ENCODE results near the gene VEZT. TPM values are rescaled to one million over a fixed set of nuclear protein-coding genes. Genes with fewer than 3 reads are reported as not detected.
"Not testable (repeated sequence)": the region's sequence is repeated elsewhere in the genome, so short reads cannot be mapped to it uniquely, and the experiment has no call there.

The VEZT gene
- total RNA-seq, 4 donors from 2014 or later, result 27.7 to 82.0 (median 45.3) TPM

DNA sequence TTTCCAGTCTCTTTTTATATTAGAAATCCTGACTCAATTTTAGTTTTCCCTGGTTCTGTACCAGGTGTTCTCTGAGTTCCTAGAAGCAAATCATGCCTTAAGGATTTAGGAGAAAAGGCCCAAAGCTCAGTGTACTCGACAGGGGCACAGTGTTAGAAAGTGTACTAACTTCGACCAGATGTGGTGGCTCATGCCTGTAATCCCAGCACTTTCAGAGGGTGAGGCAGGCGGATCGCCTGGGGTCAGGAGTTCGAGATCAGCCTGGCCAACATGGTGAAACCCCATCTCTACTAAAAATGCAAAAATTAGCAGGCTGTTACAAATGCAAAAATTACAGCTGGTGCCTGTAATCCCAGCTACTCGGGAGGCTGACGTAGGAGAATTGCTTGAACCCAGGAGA, 12.0 kb downstream of the VEZT start:
- Histone ChIP-seq H3K4me1 (peaks cover 3 to 52% (median 3%) of the 10 kb centered on the region in 3 donors), H3K4me3 (no peak overlapping the region), H3K27ac (peak overlapping the region in 1 of 4 donors; percentile 13), H3K9me3 (no peaks in the 10 kb centered on the region), H3K36me3 (peaks cover 0 to 14% (median 0%) of the 10 kb centered on the region in 3 donors), H3K27me3 (no peaks in the 10 kb centered on the region)
- intact Hi-C loops (cut with DNase I), result no loop called here
- TF ChIP-seq POLR2A (IDR thresholded peaks at IDR 0.05), result no peak
- TF ChIP-seq, protein P1, sequence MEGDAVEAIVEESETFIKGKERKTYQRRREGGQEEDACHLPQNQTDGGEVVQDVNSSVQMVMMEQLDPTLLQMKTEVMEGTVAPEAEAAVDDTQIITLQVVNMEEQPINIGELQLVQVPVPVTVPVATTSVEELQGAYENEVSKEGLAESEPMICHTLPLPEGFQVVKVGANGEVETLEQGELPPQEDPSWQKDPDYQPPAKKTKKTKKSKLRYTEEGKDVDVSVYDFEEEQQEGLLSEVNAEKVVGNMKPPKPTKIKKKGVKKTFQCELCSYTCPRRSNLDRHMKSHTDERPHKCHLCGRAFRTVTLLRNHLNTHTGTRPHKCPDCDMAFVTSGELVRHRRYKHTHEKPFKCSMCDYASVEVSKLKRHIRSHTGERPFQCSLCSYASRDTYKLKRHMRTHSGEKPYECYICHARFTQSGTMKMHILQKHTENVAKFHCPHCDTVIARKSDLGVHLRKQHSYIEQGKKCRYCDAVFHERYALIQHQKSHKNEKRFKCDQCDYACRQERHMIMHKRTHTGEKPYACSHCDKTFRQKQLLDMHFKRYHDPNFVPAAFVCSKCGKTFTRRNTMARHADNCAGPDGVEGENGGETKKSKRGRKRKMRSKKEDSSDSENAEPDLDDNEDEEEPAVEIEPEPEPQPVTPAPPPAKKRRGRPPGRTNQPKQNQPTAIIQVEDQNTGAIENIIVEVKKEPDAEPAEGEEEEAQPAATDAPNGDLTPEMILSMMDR (IDR thresholded peaks at IDR 0.05), result no peak
- 86 to 88% methylated on average over 6 to 7 of the region's 7 CpGs for WGBS, 2 donors
- no peak for DNase-seq

GRCh38 chr12:95230313-95230712, 12.7 kb downstream of the VEZT start:
- Histone ChIP-seq H3K27me3 (no peaks in the 10 kb centered on the region), H3K4me1 (peaks cover 0 to 47% (median 3%) of the 10 kb centered on the region in 3 donors), H3K27ac (no peak overlapping the region), H3K9me3 (no peaks in the 10 kb centered on the region), H3K4me3 (no peak overlapping the region), H3K36me3 (peaks cover 0 to 11% (median 0%) of the 10 kb centered on the region in 3 donors)
- DNase-seq, result no peak
- TF ChIP-seq, protein P1 (IDR thresholded peaks at IDR 0.05), result no peak
- no peak for TF ChIP-seq POLR2A (IDR thresholded peaks at IDR 0.05)
- intact Hi-C loops (cut with DNase I), result no loop called here

GRCh38 chr12:95231190-95231589, 13.6 kb downstream of the VEZT start:
- TF ChIP-seq, protein P1 (IDR thresholded peaks at IDR 0.05), result no peak
- TF ChIP-seq POLR2A (IDR thresholded peaks at IDR 0.05), result no peak
- H3K27ac ChIP-seq, result no peak overlapping the region
- intact Hi-C loops (cut with DNase I), result no loop called here
- H3K4me1 ChIP-seq, result peaks cover 0 to 47% (median 3%) of the 10 kb centered on the region in 3 donors
- no peak overlapping the region for H3K4me3 ChIP-seq
- no peaks in the 10 kb centered on the region for H3K9me3 ChIP-seq
- no peak for DNase-seq
- 45 to 46% methylated on average over 2 of the region's 2 CpGs for WGBS, 2 donors
- peaks cover 0 to 14% (median 0%) of the 10 kb centered on the region in 3 donors for H3K36me3 ChIP-seq
- H3K27me3 ChIP-seq, result no peaks in the 10 kb centered on the region

GRCh38 chr12:95234187-95234586, 16.6 kb downstream of the VEZT start:
- DNase-seq; H3K9me3 ChIP-seq; intact Hi-C loops (cut with DNase I); H3K4me3 ChIP-seq; H3K27me3 ChIP-seq; H3K27ac ChIP-seq: not testable (repeated sequence)
- H3K4me1 ChIP-seq, result peaks cover 0 to 29% (median 10%) of the 10 kb centered on the region in 3 donors
- 94 to 97% methylated on average over 4 to 14 of the region's 14 CpGs for WGBS, 2 donors
- peaks cover 0 to 14% (median 0%) of the 10 kb centered on the region in 3 donors for H3K36me3 ChIP-seq

DNA sequence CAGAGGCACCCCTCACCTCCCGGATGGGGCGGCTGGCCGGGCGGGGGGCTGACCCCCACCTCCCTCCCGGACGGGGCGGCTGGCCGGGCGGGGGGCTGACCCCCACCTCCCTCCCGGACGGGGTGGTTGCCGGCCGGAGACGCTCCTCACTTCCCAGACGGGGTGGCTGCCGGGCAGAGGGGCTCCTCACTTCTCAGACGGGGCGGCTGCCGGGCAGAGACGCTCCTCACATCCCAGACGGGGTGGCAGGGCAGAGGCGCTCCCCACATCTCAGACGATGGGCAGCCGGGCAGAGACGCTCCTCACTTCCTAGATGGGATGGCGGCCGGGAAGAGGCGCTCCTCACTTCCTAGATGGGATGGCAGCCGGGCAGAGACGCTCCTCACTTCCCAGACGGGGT, 18.0 kb downstream of the VEZT start:
- intact Hi-C loops (cut with DNase I); H3K9me3 ChIP-seq; DNase-seq; H3K4me3 ChIP-seq; H3K27ac ChIP-seq; H3K27me3 ChIP-seq: not testable (repeated sequence)
- H3K36me3 ChIP-seq, result peaks cover 0 to 14% (median 0%) of the 10 kb centered on the region in 3 donors
- H3K4me1 ChIP-seq, result peaks cover 0 to 19% (median 10%) of the 10 kb centered on the region in 3 donors
- no CpG with 5 or more reads among the region's 31 CpGs for WGBS, 2 donors

GRCh38 chr12:95237315-95237714, 19.7 kb downstream of the VEZT start:
- WGBS, 2 donors, result 63 to 68% methylated on average over 1 of the region's 1 CpG
- H3K9me3 ChIP-seq, result no peaks in the 10 kb centered on the region

More at GRCh38 chr12:95237315-95237714, 19.7 kb downstream of the VEZT start:
- H3K4me1 ChIP-seq, result peaks cover 0 to 19% (median 10%) of the 10 kb centered on the region in 3 donors
- H3K27ac ChIP-seq, result no peak overlapping the region
- H3K4me3 ChIP-seq, result no peak overlapping the region
- peaks cover 0 to 17% (median 0%) of the 10 kb centered on the region in 3 donors for H3K36me3 ChIP-seq
- TF ChIP-seq, protein P1 (IDR thresholded peaks at IDR 0.05), result no peak
- TF ChIP-seq POLR2A (IDR thresholded peaks at IDR 0.05), result no peak
- no peaks in the 10 kb centered on the region for H3K27me3 ChIP-seq
- DNase-seq, result no peak
- intact Hi-C loops (cut with DNase I), result no loop called here
